ENCODE results near the gene DDX20. TPM values are rescaled to one million over a fixed set of nuclear protein-coding genes. Genes with fewer than 3 reads are reported as not detected.

Gene DDX20
- total and polyA plus RNA-seq, 11 donors = 2.9 to 12.9 (median 7.3) TPM

- intact Hi-C loops (cut with DNase I) = no loop called here
These were observed 23.0 kb upstream of the DDX20 start for GRCh38 chr1:111732718-111733117.

GRCh38 chr1:111733183-111733991 lies 22.3 kb upstream of the DDX20 start:
- peaks cover 23 to 99% (median 88%) of the 10 kb centered on the region in 12 donors for H3K4me1 ChIP-seq
- ATAC-seq (peak; percentile 16 to 73 (median 62)), DNase-seq (peak; percentile 77 to 86 (median 81))
- peaks cover 0 to 8% (median 4%) of the 10 kb centered on the region in 9 donors for H3K36me3 ChIP-seq
- TF ChIP-seq POLR2A (IDR thresholded peaks at IDR 0.05) (peak in 1 of 2 donors; percentile 14), CTCF (IDR thresholded peaks at IDR 0.05) (no peak)
- no peaks in the 10 kb centered on the region for H3K9me3 ChIP-seq
- peak overlapping the region in 2 of 12 donors; percentile 26 to 28 for H3K4me3 ChIP-seq
- intact Hi-C loops (cut with DNase I) = no loop called here
- H3K27ac ChIP-seq = peak overlapping the region; percentile 31 to 100 (median 78)
- 36 to 55% (median 39%) methylated on average over 9 of the region's 9 CpGs for WGBS, 4 donors
- no peaks in the 10 kb centered on the region for H3K27me3 ChIP-seq

More at GRCh38 chr1:111732718-111733117, 23.0 kb upstream of the DDX20 start:
- Histone ChIP-seq H3K4me1 (peaks cover 23 to 99% (median 84%) of the 10 kb centered on the region in 12 donors), H3K9me3 (no peaks in the 10 kb centered on the region), H3K4me3 (no peak overlapping the region), H3K36me3 (peaks cover 0 to 8% (median 4%) of the 10 kb centered on the region in 9 donors), H3K27ac (peak overlapping the region in 11 of 12 donors; percentile 66 to 100 (median 78)), H3K27me3 (no peaks in the 10 kb centered on the region)
- no peak for TF ChIP-seq CTCF (IDR thresholded peaks at IDR 0.05)
- TF ChIP-seq POLR2A (IDR thresholded peaks at IDR 0.05) = no peak
- no peak for ATAC-seq
- no peak for DNase-seq
- WGBS, 4 donors = 85 to 91% (median 90%) methylated on average over 7 of the region's 7 CpGs

GRCh38 chr1:111733992-111734341 lies 21.7 kb upstream of the DDX20 start:
- H3K4me3 ChIP-seq = peak overlapping the region in 2 of 12 donors; percentile 26 to 28
- peaks cover 0 to 8% (median 4%) of the 10 kb centered on the region in 9 donors for H3K36me3 ChIP-seq
- no peaks in the 10 kb centered on the region for H3K9me3 ChIP-seq
- no peaks in the 10 kb centered on the region for H3K27me3 ChIP-seq
- peaks cover 23 to 95% (median 85%) of the 10 kb centered on the region in 12 donors for H3K4me1 ChIP-seq
- no peak for DNase-seq
- intact Hi-C loops (cut with DNase I) = loop anchor here in 1 of 10 donors (2.0 kb wide), 1 partner anchor 13 kb away; no protein-coding TSS in a partner anchor
- WGBS, 4 donors = 57 to 70% (median 62%) methylated on average over 5 of the region's 5 CpGs
- peak overlapping the region; percentile 31 to 100 (median 78) for H3K27ac ChIP-seq
- TF ChIP-seq POLR2A (IDR thresholded peaks at IDR 0.05) (no peak), CTCF (IDR thresholded peaks at IDR 0.05) (no peak)
- ATAC-seq = peak in 1 of 4 donors; percentile 2

- Histone ChIP-seq H3K9me3 (no peaks in the 10 kb centered on the region), H3K4me1 (peaks cover 23 to 91% (median 81%) of the 10 kb centered on the region in 12 donors), H3K27ac (peak overlapping the region; percentile 31 to 100 (median 78)), H3K4me3 (no peak overlapping the region), H3K36me3 (peaks cover 0 to 8% (median 4%) of the 10 kb centered on the region in 9 donors), H3K27me3 (no peaks in the 10 kb centered on the region)
- intact Hi-C loops (cut with DNase I) = loop anchor here in 1 of 10 donors (2.0 kb wide), 1 partner anchor 14 kb away; no protein-coding TSS in a partner anchor
- TF ChIP-seq POLR2A (IDR thresholded peaks at IDR 0.05) (no peak), CTCF (IDR thresholded peaks at IDR 0.05) (no peak)
- DNase-seq (no peak), ATAC-seq (no peak)
- WGBS, 4 donors = 80 to 87% (median 85%) methylated on average over 3 of the region's 3 CpGs
These were observed 21.3 kb upstream of the DDX20 start for GRCh38 chr1:111734426-111734825.
